Measurements from ENCODE around the gene CTNNBIP1.
"Not testable (repeated sequence)": the region's sequence is repeated elsewhere in the genome, so short reads cannot be mapped to it uniquely, and the experiment has no call there.

Gene CTNNBIP1

GRCh38 chr1:9809100-9809510, 101.0 kb downstream of the CTNNBIP1 start:
- H3K9me3 ChIP-seq (ENCODE audit: insufficient read depth, low read depth, low read length) = no peaks in the 10 kb centered on the region
- peaks cover 7% of the 10 kb centered on the region; the same call in 1 of the 2 replicates for H3K4me1 ChIP-seq (ENCODE audit: insufficient read depth, low read length)
- no peak overlapping the region for H3K9ac ChIP-seq (ENCODE audit: low read depth, low read length)
- H3K27me3 ChIP-seq (ENCODE audit: insufficient read depth, low read length) = no peaks in the 10 kb centered on the region
- no peak overlapping the region for H3K4me3 ChIP-seq (ENCODE audit: low read length)
- H3K27ac ChIP-seq (ENCODE audit: low read length) = no peak overlapping the region
- peaks cover 3% of the 10 kb centered on the region; the same call in 1 of the 2 replicates for H3K36me3 ChIP-seq (ENCODE audit: insufficient read depth, low read depth, low read length)

- no peak overlapping the region for H3K27ac ChIP-seq (ENCODE audit: low read length)
- peaks cover 3% of the 10 kb centered on the region; the same call in 1 of the 2 replicates for H3K36me3 ChIP-seq (ENCODE audit: insufficient read depth, low read depth, low read length)
- H3K4me1 ChIP-seq (ENCODE audit: insufficient read depth, low read length) = peaks cover 7% of the 10 kb centered on the region; the same call in 1 of the 2 replicates
- no peaks in the 10 kb centered on the region for H3K27me3 ChIP-seq (ENCODE audit: insufficient read depth, low read length)
- H3K9ac ChIP-seq (ENCODE audit: low read depth, low read length) = no peak overlapping the region
- H3K4me3 ChIP-seq (ENCODE audit: low read length) = no peak overlapping the region
- H3K9me3 ChIP-seq (ENCODE audit: insufficient read depth, low read depth, low read length) = no peaks in the 10 kb centered on the region
These were observed 101.6 kb downstream of the CTNNBIP1 start for GRCh38 chr1:9808459-9808858.

- H3K9ac ChIP-seq (ENCODE audit: low read depth, low read length) = no peak overlapping the region
- no peak overlapping the region for H3K4me3 ChIP-seq (ENCODE audit: low read length)
- peaks cover 7% of the 10 kb centered on the region; the same call in 1 of the 2 replicates for H3K4me1 ChIP-seq (ENCODE audit: insufficient read depth, low read length)
- H3K36me3 ChIP-seq (ENCODE audit: insufficient read depth, low read depth, low read length) = peaks cover 3% of the 10 kb centered on the region; the same call in 1 of the 2 replicates
- H3K9me3 ChIP-seq (ENCODE audit: insufficient read depth, low read depth, low read length) = no peaks in the 10 kb centered on the region
- H3K27ac ChIP-seq (ENCODE audit: low read length) = no peak overlapping the region
- no peaks in the 10 kb centered on the region for H3K27me3 ChIP-seq (ENCODE audit: insufficient read depth, low read length)
These were observed 102.5 kb downstream of the CTNNBIP1 start for GRCh38 chr1:9807541-9807940.

- not testable (repeated sequence) for H3K9ac ChIP-seq (ENCODE audit: low read depth, low read length); H3K36me3 ChIP-seq (ENCODE audit: insufficient read depth, low read depth, low read length); H3K4me3 ChIP-seq (ENCODE audit: low read length); H3K4me1 ChIP-seq (ENCODE audit: insufficient read depth, low read length); H3K27me3 ChIP-seq (ENCODE audit: insufficient read depth, low read length); H3K9me3 ChIP-seq (ENCODE audit: insufficient read depth, low read depth, low read length); H3K27ac ChIP-seq (ENCODE audit: low read length)
These were observed 104.1 kb downstream of the CTNNBIP1 start for GRCh38 chr1:9805972-9806371.

GRCh38 chr1:9805006-9805508, 105.0 kb downstream of the CTNNBIP1 start:
- Histone ChIP-seq H3K27me3 (ENCODE audit: insufficient read depth, low read length) (no peaks in the 10 kb centered on the region), H3K9ac (ENCODE audit: low read depth, low read length) (no peak overlapping the region), H3K27ac (ENCODE audit: low read length) (no peak overlapping the region), H3K4me3 (ENCODE audit: low read length) (no peak overlapping the region), H3K4me1 (ENCODE audit: insufficient read depth, low read length) (peaks cover 7% of the 10 kb centered on the region; the same call in 1 of the 2 replicates), H3K36me3 (ENCODE audit: insufficient read depth, low read depth, low read length) (peaks cover 3% of the 10 kb centered on the region; the same call in 1 of the 2 replicates), H3K9me3 (ENCODE audit: insufficient read depth, low read depth, low read length) (no peaks in the 10 kb centered on the region)

GRCh38 chr1:9803003-9803918, 106.8 kb downstream of the CTNNBIP1 start:
- not testable (repeated sequence) for H3K9me3 ChIP-seq (ENCODE audit: insufficient read depth, low read depth, low read length); H3K36me3 ChIP-seq (ENCODE audit: insufficient read depth, low read depth, low read length); H3K27me3 ChIP-seq (ENCODE audit: insufficient read depth, low read length); H3K27ac ChIP-seq (ENCODE audit: low read length); H3K4me3 ChIP-seq (ENCODE audit: low read length); H3K9ac ChIP-seq (ENCODE audit: low read depth, low read length)
- H3K4me1 ChIP-seq (ENCODE audit: insufficient read depth, low read length) = peaks cover 11% of the 10 kb centered on the region; the same call in 1 of the 2 replicates

GRCh38 chr1:9801909-9802308, 108.2 kb downstream of the CTNNBIP1 start:
- Histone ChIP-seq H3K27me3 (ENCODE audit: insufficient read depth, low read length) (no peaks in the 10 kb centered on the region), H3K36me3 (ENCODE audit: insufficient read depth, low read depth, low read length) (no peaks in the 10 kb centered on the region), H3K4me3 (ENCODE audit: low read length) (no peak overlapping the region), H3K4me1 (ENCODE audit: insufficient read depth, low read length) (peaks cover 11% of the 10 kb centered on the region; the same call in 1 of the 2 replicates), H3K27ac (ENCODE audit: low read length) (no peak overlapping the region), H3K9me3 (ENCODE audit: insufficient read depth, low read depth, low read length) (no peaks in the 10 kb centered on the region), H3K9ac (ENCODE audit: low read depth, low read length) (no peak overlapping the region)
